GM23338 (cell line): ENCODE measurements around the gene SCAF4. TPM values are rescaled to one million over a fixed set of nuclear protein-coding genes. Genes with fewer than 3 reads are reported as not detected.

Experiments
- ATAC-seq: fragments of 200-7000 bp; cut with Tn5 transposase; 3 replicates; pipeline ENCODE4 v1.9.1; 2020
- DNase-seq: peaks from one replicate; pipeline ENCODE4 v3.0.0-alpha.2; 2015; ENCODE audit warnings: low spot score
- H2AFZ ChIP-seq: fragments of 200-600 bp; sonication (generic); 2 replicates; pipeline ENCODE4 v1.8.0; 2016; ENCODE audit warnings: antibody characterized with exemption, mild to moderate bottlenecking, moderate library complexity
- H3F3A ChIP-seq: fragments of 200-600 bp; sonication (generic); replicated peaks from 2 replicates; pipeline ENCODE4 v1.8.0; 2017; ENCODE audit warnings: antibody characterized with exemption, mixed run types, low read depth
- H3K27ac ChIP-seq: fragments of 200-600 bp; sonication (generic); 2 replicates; pipeline ENCODE4 v1.6.1; 2016; ENCODE audit warnings: low read depth
- H3K27me3 ChIP-seq: fragments of 200-600 bp; sonication (generic); 2 replicates; pipeline ENCODE4 v1.8.0; 2016; ENCODE audit warnings: mild to moderate bottlenecking, mixed run types, moderate library complexity; ENCODE audit not compliant: insufficient read depth
- H3K36me3 ChIP-seq: fragments of 200-600 bp; sonication (generic); 2 replicates; pipeline ENCODE4 v1.8.0; 2016; ENCODE audit warnings: mild to moderate bottlenecking; ENCODE audit not compliant: insufficient read depth
- H3K4me1 ChIP-seq: fragments of 200-600 bp; sonication (generic); 2 replicates; pipeline ENCODE4 v1.8.0; 2016; ENCODE audit warnings: mild to moderate bottlenecking, moderate library complexity; ENCODE audit not compliant: insufficient read depth
- H3K4me2 ChIP-seq: fragments of 200-600 bp; sonication (generic); 2 replicates; pipeline ENCODE4 v1.7.1; 2017; ENCODE audit warnings: mixed run types
- H3K4me3 ChIP-seq: fragments of 200-600 bp; sonication (generic); 2 replicates; pipeline ENCODE4 v1.6.1; 2016; ENCODE audit warnings: mixed run types
- H3K79me2 ChIP-seq: fragments of 200-600 bp; sonication (generic); replicated peaks from 2 replicates; pipeline ENCODE4 v1.8.0; 2017; ENCODE audit warnings: mild to moderate bottlenecking; ENCODE audit not compliant: insufficient read depth
- H3K9me2 ChIP-seq: fragments of 200-600 bp; sonication (generic); 2 replicates; pipeline ENCODE4 v1.8.0; 2017; ENCODE audit not compliant: insufficient read depth
- H4K20me1 ChIP-seq: fragments of 200-600 bp; sonication (generic); replicated peaks from 2 replicates; pipeline ENCODE4 v1.8.0; 2017; ENCODE audit warnings: mild to moderate bottlenecking; ENCODE audit not compliant: insufficient read depth
- H3K27ac Mint-ChIP-seq: 2 replicates; pipeline ENCODE4 v1.8.0; 2020; ENCODE audit warnings: inconsistent platforms, mild to moderate bottlenecking, moderate library complexity, mixed read lengths
- H3K27me3 Mint-ChIP-seq: 3 replicates; pipeline ENCODE4 v1.8.0; 2022; ENCODE audit warnings: low read depth, mild to moderate bottlenecking, moderate library complexity, mixed read lengths, inconsistent platforms; ENCODE audit not compliant: insufficient read depth, poor library complexity
- H3K36me3 Mint-ChIP-seq: 3 replicates; pipeline ENCODE4 v1.8.0; 2021; ENCODE audit warnings: low read depth, mild to moderate bottlenecking, inconsistent platforms, moderate library complexity, mixed read lengths
- H3K4me1 Mint-ChIP-seq: 3 replicates; pipeline ENCODE4 v1.8.0; 2020; ENCODE audit warnings: mild to moderate bottlenecking, inconsistent platforms, mixed read lengths
- H3K4me3 Mint-ChIP-seq: 3 replicates; pipeline ENCODE4 v1.8.0; 2021; ENCODE audit warnings: moderate library complexity, mild to moderate bottlenecking, inconsistent platforms, mixed read lengths
- H3K9me3 Mint-ChIP-seq: 3 replicates; pipeline ENCODE4 v1.8.0; 2020; ENCODE audit warnings: moderate library complexity, mild to moderate bottlenecking, inconsistent platforms, mixed read lengths
- CREB1 ChIP-seq: fragments of 250-450 bp; sonication (Bioruptor Pico); IDR thresholded peaks from 2 replicates; pipeline ENCODE4 v1.5.0; 2020; ENCODE audit warnings: low read depth, mild to moderate bottlenecking, moderate library complexity
- EZH2 ChIP-seq: fragments of 200-600 bp; sonication (generic); IDR thresholded peaks from one replicate; pipeline ENCODE4 v1.8.0; 2017; ENCODE audit warnings: antibody characterized with exemption, mild to moderate bottlenecking, low read depth; ENCODE audit not compliant: unreplicated experiment
- EZH2phosphoT487 ChIP-seq: fragments of 200-600 bp; sonication (generic); IDR thresholded peaks from one replicate; pipeline ENCODE4 v1.8.1; 2018; ENCODE audit warnings: antibody characterized with exemption; ENCODE audit not compliant: unreplicated experiment
- JUNB ChIP-seq: IDR thresholded peaks from one replicate; pipeline ENCODE4 v1.6.1; 2016; ENCODE audit warnings: antibody characterized with exemption; ENCODE audit not compliant: unreplicated experiment
- NANOG ChIP-seq: IDR thresholded peaks from 2 replicates; pipeline ENCODE4 v1.6.1; 2016; ENCODE audit warnings: antibody characterized with exemption, borderline replicate concordance
- POLR2AphosphoS5 ChIP-seq: IDR thresholded peaks from 2 replicates; pipeline ENCODE4 v1.6.1; 2016; ENCODE audit warnings: antibody characterized with exemption, low read depth
- STAT1 ChIP-seq: IDR thresholded peaks from one replicate; pipeline ENCODE4 v1.6.1; 2016; ENCODE audit warnings: antibody characterized with exemption; ENCODE audit not compliant: unreplicated experiment
- ZNF331 ChIP-seq: fragments of 250-450 bp; sonication (Bioruptor Pico); IDR thresholded peaks from 2 replicates; pipeline ENCODE4 v1.5.0; 2020; ENCODE audit warnings: low read depth, mild to moderate bottlenecking, moderate library complexity
- ZNF462 ChIP-seq: fragments of 250-450 bp; sonication (Bioruptor Pico); IDR thresholded peaks from 2 replicates; pipeline ENCODE4 v1.5.0; 2020; ENCODE audit warnings: mild to moderate bottlenecking, moderate library complexity
- polyA plus RNA-seq: library from polyadenylated mRNA; unstranded; fragments of >200 nt; fragmentation: Nextera tagmentation; extraction: Ambion mirVana; gene quantifications from 2 replicates; pipeline ENCODE4 v1.2.1, GENCODE V29; 2016
- total RNA-seq: library from RNA; depleted of rRNA; stranded (reverse); fragments of >200 nt; shearing (Covaris generic); gene quantifications from 2 replicates; pipeline ENCODE4 v1.2.3, GENCODE V29; 2014

SCAF4 gene
- total and polyA plus RNA-seq, 2 experiments from 2014 or later: 29.7 to 45.8 TPM

DNA sequence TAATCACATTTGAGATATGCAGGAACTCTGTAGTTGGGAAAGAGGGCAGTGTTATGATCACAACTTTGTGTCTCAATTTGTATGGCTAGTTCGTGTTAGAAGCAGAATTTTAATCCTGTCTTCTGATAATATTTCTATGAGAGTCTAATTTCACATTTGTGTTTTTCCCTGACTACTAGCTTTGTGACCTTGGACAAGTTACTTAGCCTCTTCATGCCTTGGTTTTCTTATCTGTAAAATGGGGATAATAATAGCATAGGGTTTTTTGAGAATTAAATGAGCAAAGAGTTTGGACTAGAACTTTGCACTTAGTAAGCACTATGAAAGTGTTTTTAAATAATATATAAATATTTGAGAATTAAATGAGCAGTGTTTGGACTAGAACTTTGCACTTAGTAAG is 24.9 kb upstream of the SCAF4 start (continued):
- TF ChIP-seq EZH2phosphoT487 (no peak), NANOG (no peak), ZNF462 (CRISPR knock-in tag) (no peak), STAT1 (no peak)

- H3K4me3 Mint-ChIP-seq: no peak overlapping the region
- peaks cover 16% of the 10 kb centered on the region for H3K4me1 Mint-ChIP-seq
- TF ChIP-seq CREB1 (CRISPR knock-in tag) (no peak), ZNF462 (CRISPR knock-in tag) (no peak), ZNF331 (CRISPR knock-in tag) (no peak), JUNB (no peak), POLR2AphosphoS5 (no peak), EZH2 (no peak), STAT1 (no peak)
These were observed 23.1 kb upstream of the SCAF4 start for GRCh38 chr21:31755027-31755426.

More at GRCh38 chr21:31755027-31755426, 23.1 kb upstream of the SCAF4 start:
- H3K36me3 Mint-ChIP-seq: no peaks in the 10 kb centered on the region
- peaks cover 6% of the 10 kb centered on the region for H3K27me3 Mint-ChIP-seq
- Histone ChIP-seq H3K79me2 (no peaks in the 10 kb centered on the region), H3K4me2 (peak overlapping the region; percentile 51; the same call in 1 of the 2 replicates), H4K20me1 (no peaks in the 10 kb centered on the region), H3K4me3 (no peak overlapping the region), H3K27ac (no peak overlapping the region), H3K4me1 (peaks cover 13% of the 10 kb centered on the region), H3K36me3 (no peaks in the 10 kb centered on the region), H2AFZ (0 out of 2 replicates have a peak overlapping the region, but pooled peaks have one; percentile 23), H3F3A (no peaks in the 10 kb centered on the region), H3K9me2 (peaks cover 15% of the 10 kb centered on the region; the same call in 1 of the 2 replicates), H3K27me3 (no peaks in the 10 kb centered on the region)
- no peak overlapping the region for H3K27ac Mint-ChIP-seq
- DNase-seq (no peak), ATAC-seq (no peak)
- H3K9me3 Mint-ChIP-seq: no peaks in the 10 kb centered on the region
